ENCODE data around the gene TRAP1.

- TF ChIP-seq CTCF (IDR thresholded peaks at IDR 0.05) (peak; percentile 39 to 72 (median 60)), POLR2A (IDR thresholded peaks at IDR 0.05) (no peak)
Measured at GRCh38 chr16:3654249-3654991, 62.9 kb downstream of the TRAP1 start, which contains the start of gene DNASE1.

Measured in adrenal gland (tissue), 5 donors.